Gastrocnemius medialis (tissue), 4 donors: ENCODE data around the gene MRPL10. TPM values are rescaled to one million over a fixed set of nuclear protein-coding genes. Genes with fewer than 3 reads are reported as not detected.

Experiments used
- ATAC-seq, 2 donors: fragments of 150-250 bp; one replicate each; pipeline ENCODE4 v1.9.1; 2016
- DNase-seq, 2 donors: peaks; one replicate each; pipeline ENCODE4 v3.0.0-alpha.2; 2019
- H3K27ac ChIP-seq, 4 donors: fragments of 200-600 bp; sonication (generic); 1 replicate in 1 of 4; 2 replicates in 3 of 4; pipeline ENCODE4 v1.5.1; 2016 to 2018; ENCODE audit warnings: mild to moderate bottlenecking in 2 of 4, moderate library complexity in 1 of 4
- H3K27me3 ChIP-seq, 3 donors: fragments of 200-600 bp; sonication (generic) in 2 of 3; 1 replicate in 1 of 3; 2 replicates in 2 of 3; pipeline versions ENCODE4 v1.5.1 to v1.6.0; 2016 to 2019; ENCODE audit warnings: mild to moderate bottlenecking in 1 of 3, moderate library complexity in 1 of 3
- H3K36me3 ChIP-seq, 2 donors: fragments of 200-600 bp; sonication (generic) in 1 of 2; one replicate each; pipeline ENCODE4 v1.5.1; 2017 to 2018
- H3K4me1 ChIP-seq, 2 donors: fragments of 200-600 bp; sonication (generic) in 1 of 2; one replicate each; pipeline ENCODE4 v1.5.1; 2016 to 2017; ENCODE audit warnings: mild to moderate bottlenecking in 2 of 2
- H3K4me3 ChIP-seq, 4 donors: fragments of 200-600 bp; sonication (generic) in 3 of 4; 1 replicate in 1 of 4; 2 replicates in 3 of 4; pipeline ENCODE4 v1.5.1; 2016 to 2019; ENCODE audit warnings: mild to moderate bottlenecking in 2 of 4
- H3K9me3 ChIP-seq, 3 donors: fragments of 200-600 bp; sonication (generic) in 2 of 3; 1 replicate in 1 of 3; 2 replicates in 2 of 3; pipeline ENCODE4 v1.5.1; 2016 to 2019
- POLR2A ChIP-seq, 2 donors: fragments of 450-650 bp; IDR thresholded peaks; one replicate each; pipeline ENCODE4 v1.6.1; 2017; ENCODE audit warnings: antibody characterized with exemption in 2 of 2, mild to moderate bottlenecking in 2 of 2, moderate library complexity in 2 of 2
- in situ Hi-C, 4 donors: fragments of 200-750 bp; cut with MboI; loops; one replicate each; pipeline versions ENCODE4 v1.15.0 to v1.8.0; 2017; ENCODE audit warnings: low sequenced_read_pairs in 4 of 4
- intact Hi-C: fragments of 100-400 bp; cut with DNase I; formaldehyde crosslinking; loops from one replicate; pipeline ENCODE4 v1.15.1; 2023; ENCODE audit warnings: low total_unique reads
- total RNA-seq, 4 donors: library from RNA; depleted of rRNA; stranded (reverse); fragments of >200 nt; gene quantifications; one replicate each; pipeline versions ENCODE4 v1.1.0 to v1.2.3, GENCODE V29; 2016
- TF ChIP-seq, protein P1 (sequence below), 5 experiments: fragments of 450-650 bp in 3 of 5; fragments of 200-600 bp in 2 of 5; sonication (generic) in 2 of 5; IDR thresholded peaks in 4 of 5; conservative IDR thresholded peaks in 1 of 5; 1 replicate in 4 of 5; 2 replicates in 1 of 5; pipeline ENCODE4 v1.5.1; 2016 to 2019; ENCODE audit warnings: antibody characterized with exemption in 5 of 5, mild to moderate bottlenecking in 3 of 5, moderate library complexity in 3 of 5

MRPL10 gene
- total RNA-seq, 4 donors from 2014 or later, result 38.6 to 76.5 (median 49.6) TPM

DNA sequence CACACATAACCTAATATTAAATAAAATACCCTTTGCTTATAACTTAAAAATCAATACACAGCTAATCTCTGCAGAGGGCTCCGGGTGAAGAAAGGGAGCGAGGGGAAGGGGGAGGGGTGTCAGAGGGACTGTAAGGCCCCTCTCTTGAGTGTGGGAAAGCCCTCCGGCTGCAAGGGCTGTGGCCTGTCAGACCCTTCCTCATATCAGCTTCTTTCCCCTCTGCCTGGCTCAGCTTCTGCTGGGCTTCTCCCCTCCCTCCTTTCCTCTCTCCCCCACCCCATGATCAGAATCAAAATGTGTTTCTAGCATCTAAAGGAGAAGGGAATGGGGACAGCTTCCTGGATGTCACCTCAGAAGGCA is 14.4 kb upstream of the MRPL10 start:
- no peak overlapping the region for H3K27ac ChIP-seq
- intact Hi-C loops (loop anchor here (10.0 kb wide), 1 partner anchor 99 kb away; the partner anchor contains the start of gene PNPO), in situ Hi-C loops (loop anchor here in 3 of 4 donors (10.0 to 25.0 kb wide), 3 partner anchors 109 to 292 kb away; partner anchors contain the start of gene PRR15L (in 1 of the 3))
- DNase-seq (no peak), ATAC-seq (no peak)
- peaks cover 42 to 60% (median 53%) of the 10 kb centered on the region in 3 donors for H3K27me3 ChIP-seq
- H3K9me3 ChIP-seq, result no peaks in the 10 kb centered on the region
- peaks cover 5 to 6% of the 10 kb centered on the region in 2 donors for H3K4me1 ChIP-seq
- H3K4me3 ChIP-seq, result no peak overlapping the region
- TF ChIP-seq, protein P1, sequence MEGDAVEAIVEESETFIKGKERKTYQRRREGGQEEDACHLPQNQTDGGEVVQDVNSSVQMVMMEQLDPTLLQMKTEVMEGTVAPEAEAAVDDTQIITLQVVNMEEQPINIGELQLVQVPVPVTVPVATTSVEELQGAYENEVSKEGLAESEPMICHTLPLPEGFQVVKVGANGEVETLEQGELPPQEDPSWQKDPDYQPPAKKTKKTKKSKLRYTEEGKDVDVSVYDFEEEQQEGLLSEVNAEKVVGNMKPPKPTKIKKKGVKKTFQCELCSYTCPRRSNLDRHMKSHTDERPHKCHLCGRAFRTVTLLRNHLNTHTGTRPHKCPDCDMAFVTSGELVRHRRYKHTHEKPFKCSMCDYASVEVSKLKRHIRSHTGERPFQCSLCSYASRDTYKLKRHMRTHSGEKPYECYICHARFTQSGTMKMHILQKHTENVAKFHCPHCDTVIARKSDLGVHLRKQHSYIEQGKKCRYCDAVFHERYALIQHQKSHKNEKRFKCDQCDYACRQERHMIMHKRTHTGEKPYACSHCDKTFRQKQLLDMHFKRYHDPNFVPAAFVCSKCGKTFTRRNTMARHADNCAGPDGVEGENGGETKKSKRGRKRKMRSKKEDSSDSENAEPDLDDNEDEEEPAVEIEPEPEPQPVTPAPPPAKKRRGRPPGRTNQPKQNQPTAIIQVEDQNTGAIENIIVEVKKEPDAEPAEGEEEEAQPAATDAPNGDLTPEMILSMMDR (IDR thresholded peaks at IDR 0.05 in 4 of 5, conservative IDR thresholded peaks at IDR 0.05 in 1 of 5), result no peak
- no peak for TF ChIP-seq POLR2A (IDR thresholded peaks at IDR 0.05)
- no peaks in the 10 kb centered on the region for H3K36me3 ChIP-seq

DNA sequence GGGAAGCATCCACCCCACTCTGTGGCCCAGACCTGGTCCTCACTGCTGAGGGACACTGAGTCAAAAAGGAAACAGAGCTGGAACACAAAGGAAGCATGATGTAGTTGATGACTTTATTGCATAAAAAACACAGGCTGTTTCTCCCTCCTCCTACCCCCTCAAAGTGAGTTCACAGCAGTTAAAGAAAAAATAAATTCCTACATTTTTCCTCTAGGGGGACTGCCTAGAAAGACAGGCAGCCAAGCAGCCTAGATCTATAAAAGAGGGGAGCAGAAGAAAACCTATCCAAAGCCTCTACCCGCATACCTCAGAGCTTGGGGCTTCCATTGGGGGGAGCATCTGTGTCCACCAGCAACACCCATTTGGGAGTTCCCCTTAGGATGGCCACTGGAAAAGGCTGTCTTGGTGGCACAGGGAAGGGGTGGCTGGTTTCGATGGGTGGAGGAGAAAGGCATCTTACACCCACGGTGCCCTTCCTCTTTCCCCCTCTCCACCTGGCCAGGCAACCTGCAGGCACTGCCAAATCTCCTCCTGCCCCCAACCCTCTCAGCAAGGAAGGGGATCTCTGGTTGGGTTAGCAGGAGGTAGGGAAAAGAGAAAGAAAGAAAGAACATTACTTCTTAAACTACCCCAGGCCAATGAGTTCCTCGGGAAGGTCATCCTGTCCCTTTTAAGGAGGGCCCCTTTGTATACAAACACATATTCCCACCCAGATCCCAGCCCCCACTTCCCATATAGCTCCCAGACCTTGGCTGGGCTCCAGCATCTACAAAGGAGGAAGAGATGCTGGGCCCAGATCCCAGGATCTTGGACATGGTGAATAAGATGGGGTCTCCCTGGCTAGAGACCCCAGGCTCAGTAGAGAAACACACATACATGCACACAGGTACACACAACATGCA is 13.7 kb upstream of the MRPL10 start:
- H3K27me3 ChIP-seq, result peaks cover 36 to 54% (median 47%) of the 10 kb centered on the region in 3 donors
- H3K4me3 ChIP-seq, result no peak overlapping the region
- TF ChIP-seq, protein P1 (IDR thresholded peaks at IDR 0.05 in 4 of 5, conservative IDR thresholded peaks at IDR 0.05 in 1 of 5), result peak in 1 of 5 experiments; percentile 15
- TF ChIP-seq POLR2A (IDR thresholded peaks at IDR 0.05), result no peak
- ATAC-seq, result no peak
- no peaks in the 10 kb centered on the region for H3K9me3 ChIP-seq
- H3K36me3 ChIP-seq, result no peaks in the 10 kb centered on the region
- no peak for DNase-seq
- H3K27ac ChIP-seq, result no peak overlapping the region
- intact Hi-C loops, result loop anchor here (5.0 to 10.0 kb wide), 2 partner anchors 100 to 172 kb away; partner anchors contain the start of gene PNPO
- in situ Hi-C loops, result loop anchor here (5.0 to 25.0 kb wide), 5 partner anchors 42 to 292 kb away; partner anchors contain the start of gene PRR15L (in 1 of the 4)
- H3K4me1 ChIP-seq, result peaks cover 9 to 11% of the 10 kb centered on the region in 2 donors

DNA sequence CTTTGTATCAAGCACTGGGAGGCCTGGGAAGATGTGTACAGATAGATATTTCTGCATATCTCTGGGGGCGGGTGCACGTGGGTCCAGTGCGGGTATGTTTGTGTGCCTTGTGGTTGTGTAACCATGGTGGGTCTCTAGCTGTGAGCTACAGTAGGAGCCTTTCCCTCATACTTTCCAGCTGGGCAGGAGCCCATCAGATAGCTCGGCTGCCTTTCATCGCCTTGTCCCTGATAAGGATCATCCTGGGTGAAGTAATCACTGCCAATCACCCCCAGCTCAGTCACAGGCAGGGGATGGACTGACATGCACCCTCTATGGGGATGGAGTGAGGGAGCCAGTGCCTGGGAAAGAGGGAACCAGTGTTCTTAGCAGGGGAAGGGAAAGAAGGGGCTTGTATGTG is 12.9 kb upstream of the MRPL10 start:
- Histone ChIP-seq H3K4me3 (no peak overlapping the region), H3K4me1 (peaks cover 10 to 13% of the 10 kb centered on the region in 2 donors), H3K27me3 (peaks cover 28 to 47% (median 39%) of the 10 kb centered on the region in 3 donors), H3K27ac (no peak overlapping the region), H3K36me3 (no peaks in the 10 kb centered on the region), H3K9me3 (no peaks in the 10 kb centered on the region)
- ATAC-seq, result no peak
- in situ Hi-C loops, result loop anchor here (5.0 to 25.0 kb wide), 5 partner anchors 43 to 293 kb away; partner anchors contain the start of gene PRR15L (in 1 of the 4)
- DNase-seq, result no peak
- intact Hi-C loops, result loop anchor here (5.0 to 10.0 kb wide), 2 partner anchors 101 to 173 kb away; partner anchors contain the start of gene PNPO
- TF ChIP-seq POLR2A (IDR thresholded peaks at IDR 0.05), result no peak
- TF ChIP-seq, protein P1 (IDR thresholded peaks at IDR 0.05 in 4 of 5, conservative IDR thresholded peaks at IDR 0.05 in 1 of 5), result no peak

DNA sequence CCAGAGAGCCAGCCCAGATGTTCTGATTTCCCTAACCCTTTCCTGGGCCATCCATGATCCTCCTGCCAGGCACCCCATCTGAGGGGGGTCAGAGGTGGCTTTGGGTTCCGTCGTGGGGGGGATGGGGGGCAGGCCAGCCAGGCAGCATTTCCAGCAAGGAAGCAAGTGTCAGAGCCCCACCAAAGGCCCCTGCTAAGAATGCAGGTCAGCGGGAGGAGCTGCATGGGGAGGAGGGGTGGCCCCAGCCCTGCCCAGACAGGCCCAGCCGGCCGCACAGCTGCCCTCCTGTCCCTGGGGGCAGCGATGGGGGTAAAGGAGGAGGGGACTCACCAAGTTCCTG is 12.0 kb upstream of the MRPL10 start:
- peaks cover 0 to 5% of the 10 kb centered on the region in 2 donors for H3K36me3 ChIP-seq
- no peak overlapping the region for H3K4me3 ChIP-seq
- H3K4me1 ChIP-seq, result peaks cover 10 to 13% of the 10 kb centered on the region in 2 donors
- peaks cover 24 to 39% (median 30%) of the 10 kb centered on the region in 3 donors for H3K27me3 ChIP-seq
- intact Hi-C loops (loop anchor here (5.0 to 10.0 kb wide), 2 partner anchors 101 to 174 kb away; partner anchors contain the start of gene PNPO), in situ Hi-C loops (loop anchor here (5.0 to 25.0 kb wide), 5 partner anchors 44 to 294 kb away; partner anchors contain the start of gene PRR15L (in 1 of the 4))
- no peak overlapping the region for H3K27ac ChIP-seq
- ATAC-seq (no peak), DNase-seq (no peak)
- no peaks in the 10 kb centered on the region for H3K9me3 ChIP-seq
- TF ChIP-seq, protein P1 (IDR thresholded peaks at IDR 0.05 in 4 of 5, conservative IDR thresholded peaks at IDR 0.05 in 1 of 5), result peak in 1 of 5 experiments; percentile 9
- no peak for TF ChIP-seq POLR2A (IDR thresholded peaks at IDR 0.05)
